Natural killer cell (primary cell): ENCODE results near the gene IGFL1. TPM values are rescaled to one million over a fixed set of nuclear protein-coding genes. Genes with fewer than 3 reads are reported as not detected.
"Not testable (repeated sequence)": the region's sequence is repeated elsewhere in the genome, so short reads cannot be mapped to it uniquely, and the experiment has no call there.

ENCODE experiments used
- ATAC-seq, 3 donors: fragments of 150-1000 bp in 2 of 3; fragments of 200-7000 bp in 1 of 3; cut with Tn5 transposase; 1 replicate in 1 of 3; 2 replicates in 2 of 3; pipeline ENCODE4 v1.10.0; 2021; ENCODE audit warnings: mild to moderate bottlenecking in 2 of 3, moderate library complexity in 2 of 3
- DNase-seq, 2 donors: peaks; one replicate each; pipeline versions ENCODE4 v3.0.0 to v3.0.0-alpha.2; 2013 to 2021; ENCODE audit warnings: mixed read lengths in 1 of 2
- H3K27ac ChIP-seq: one replicate; pipeline ENCODE4 v1.5.1; 2013; ENCODE audit warnings: mild to moderate bottlenecking, low read length
- H3K27me3 ChIP-seq: one replicate; pipeline ENCODE4 v1.6.1; 2013; ENCODE audit warnings: low read length; ENCODE audit not compliant: control insufficient read depth, insufficient read depth
- H3K36me3 ChIP-seq: one replicate; pipeline ENCODE4 v1.6.1; 2013; ENCODE audit warnings: low read length; ENCODE audit not compliant: control insufficient read depth, insufficient read depth
- H3K4me1 ChIP-seq: one replicate; pipeline ENCODE4 v1.6.1; 2013; ENCODE audit warnings: low read length; ENCODE audit not compliant: control insufficient read depth, insufficient read depth
- H3K4me3 ChIP-seq: one replicate; pipeline ENCODE4 v1.5.1; 2013; ENCODE audit warnings: low read length
- H3K9me3 ChIP-seq: one replicate; pipeline ENCODE4 v1.6.1; 2013; ENCODE audit warnings: low read length; ENCODE audit not compliant: control insufficient read depth, insufficient read depth
- H3K27ac Mint-ChIP-seq, 2 donors: one replicate each; pipeline ENCODE4 v1.8.0; 2022; ENCODE audit warnings: mild to moderate bottlenecking in 2 of 2, mixed read lengths in 2 of 2, moderate library complexity in 1 of 2
- H3K27me3 Mint-ChIP-seq, 2 donors: one replicate each; pipeline ENCODE4 v1.8.0; 2022; ENCODE audit warnings: low read depth in 2 of 2, mixed read lengths in 2 of 2
- H3K36me3 Mint-ChIP-seq: one replicate; pipeline ENCODE4 v1.8.0; 2022; ENCODE audit warnings: mixed read lengths
- H3K4me1 Mint-ChIP-seq, 2 donors: one replicate each; pipeline ENCODE4 v1.8.0; 2022; ENCODE audit warnings: mixed read lengths in 2 of 2
- H3K4me3 Mint-ChIP-seq: one replicate; pipeline ENCODE4 v1.8.0; 2022; ENCODE audit warnings: mild to moderate bottlenecking, moderate library complexity, mixed read lengths
- H3K9me3 Mint-ChIP-seq, 2 donors: one replicate each; pipeline ENCODE4 v1.8.0; 2022; ENCODE audit warnings: mixed read lengths in 2 of 2
- CTCF ChIP-seq: fragments of 200-600 bp; IDR thresholded peaks from one replicate; pipeline ENCODE4 v1.8.0; 2022; ENCODE audit warnings: antibody characterized with exemption
- WGBS: methylation state at CpG from one replicate; pipeline ENCODE4 v1.1.7; 2013; ENCODE audit warnings: missing lambda C conversion rate; ENCODE audit not compliant: insufficient coverage; 5-methylcytosine and 5-hydroxymethylcytosine counted together
- intact Hi-C: fragments of 100-400 bp; cut with micrococcal nuclease; formaldehyde crosslinking; loops from one replicate; pipeline ENCODE4 v1.14.2; 2022
- total RNA-seq, 4 donors: library from RNA; stranded (reverse); fragments of 120-200 nt in 1 of 4; gene quantifications; one replicate each; pipeline versions ENCODE4 v1.2.3 to v1.2.4, GENCODE V29; 2013 to 2022

Gene IGFL1
- total RNA-seq, 3 donors from 2014 or later (not counting 1 experiment from before 2014, with no cell fraction given) = not detected

- Histone ChIP-seq H3K27me3 (peaks cover 14% of the 10 kb centered on the region), H3K4me1 (no peaks in the 10 kb centered on the region), H3K9me3 (no peaks in the 10 kb centered on the region), H3K36me3 (no peaks in the 10 kb centered on the region), H3K4me3 (no peak overlapping the region), H3K27ac (no peak overlapping the region)
- 65% methylated on average over 5 of the region's 5 CpGs for WGBS
- ATAC-seq = no peak
- H3K27me3 Mint-ChIP-seq = peaks cover 56 to 80% of the 10 kb centered on the region in 2 donors
- H3K27ac Mint-ChIP-seq = no peak overlapping the region
- H3K36me3 Mint-ChIP-seq = no peaks in the 10 kb centered on the region
- peaks cover 0 to 5% of the 10 kb centered on the region in 2 donors for H3K4me1 Mint-ChIP-seq
- H3K9me3 Mint-ChIP-seq = no peaks in the 10 kb centered on the region
- intact Hi-C loops = no loop called here
- no peak for TF ChIP-seq CTCF
- no peak for DNase-seq
- no peak overlapping the region for H3K4me3 Mint-ChIP-seq
Measured at GRCh38 chr19:46251416-46251815, 21.9 kb downstream of the IGFL1 start.

DNA sequence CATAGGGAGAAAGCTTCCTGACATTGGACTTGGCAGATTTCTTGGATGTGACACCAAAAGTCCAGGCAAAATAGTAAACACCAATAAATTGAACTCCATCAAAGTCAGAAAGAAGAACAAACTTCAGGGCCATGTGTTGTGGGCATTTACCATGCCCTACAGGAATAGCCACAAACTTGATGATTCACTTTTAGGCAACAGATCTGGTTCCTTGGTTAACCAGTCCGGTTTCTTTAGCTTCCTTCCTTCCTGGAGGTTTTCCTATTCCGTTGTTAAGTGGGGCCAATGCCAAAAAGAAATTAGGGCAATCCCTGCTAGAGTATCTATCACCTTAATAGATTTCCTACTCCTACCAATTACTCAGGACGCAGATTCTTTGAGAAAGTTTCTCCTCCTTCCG lies 25.2 kb downstream of the IGFL1 start:
- H3K27me3 ChIP-seq = peaks cover 5% of the 10 kb centered on the region
- no peak overlapping the region for H3K4me3 ChIP-seq
- H3K36me3 ChIP-seq = no peaks in the 10 kb centered on the region
- DNase-seq (no peak), ATAC-seq (no peak)
- no peak overlapping the region for H3K27ac ChIP-seq
- no peaks in the 10 kb centered on the region for H3K4me1 ChIP-seq
- peaks cover 57 to 72% of the 10 kb centered on the region in 2 donors for H3K27me3 Mint-ChIP-seq
- H3K36me3 Mint-ChIP-seq = no peaks in the 10 kb centered on the region
- no peaks in the 10 kb centered on the region for H3K9me3 ChIP-seq
- no peak overlapping the region for H3K27ac Mint-ChIP-seq
- H3K9me3 Mint-ChIP-seq = no peaks in the 10 kb centered on the region
- intact Hi-C loops = no loop called here
- 47% methylated on average over 4 of the region's 4 CpGs for WGBS
- no peak for TF ChIP-seq CTCF
- H3K4me1 Mint-ChIP-seq = peaks cover 0 to 5% of the 10 kb centered on the region in 2 donors
- no peak overlapping the region for H3K4me3 Mint-ChIP-seq

DNA sequence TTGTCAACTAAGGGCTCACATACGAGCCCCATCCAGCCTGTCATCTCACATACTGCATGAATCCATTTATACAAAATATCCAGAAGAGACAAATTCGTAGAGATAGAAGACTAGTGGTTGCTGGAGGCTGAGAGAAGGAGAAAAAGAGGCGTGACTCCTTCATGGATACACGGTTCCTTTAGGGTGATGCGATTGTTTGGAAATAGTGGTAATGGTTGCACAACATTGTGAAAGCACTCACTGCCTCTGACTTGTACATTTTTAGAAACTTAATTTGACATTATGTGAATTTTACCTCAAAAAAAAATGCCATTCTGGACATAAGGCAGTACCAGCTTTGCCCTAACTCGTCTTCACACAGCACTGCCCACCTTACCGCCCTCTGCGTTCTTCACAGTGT lies 27.3 kb downstream of the IGFL1 start:
- peaks cover 0 to 5% of the 10 kb centered on the region in 2 donors for H3K4me1 Mint-ChIP-seq
- no peak overlapping the region for H3K27ac Mint-ChIP-seq
- DNase-seq (no peak), ATAC-seq (no peak)
- no peaks in the 10 kb centered on the region for H3K36me3 Mint-ChIP-seq
- H3K27me3 Mint-ChIP-seq = peaks cover 61 to 71% of the 10 kb centered on the region in 2 donors
- Histone ChIP-seq H3K27ac (no peak overlapping the region), H3K9me3 (no peaks in the 10 kb centered on the region), H3K27me3 (peaks cover 5% of the 10 kb centered on the region), H3K4me1 (no peaks in the 10 kb centered on the region), H3K4me3 (no peak overlapping the region), H3K36me3 (no peaks in the 10 kb centered on the region)
- intact Hi-C loops = no loop called here
- WGBS = 77% methylated on average over 8 of the region's 8 CpGs
- H3K9me3 Mint-ChIP-seq = no peaks in the 10 kb centered on the region
- TF ChIP-seq CTCF = no peak
- no peak overlapping the region for H3K4me3 Mint-ChIP-seq

- 87% methylated on average over 6 of the region's 7 CpGs for WGBS
- H3K36me3 ChIP-seq, H3K36me3 Mint-ChIP-seq, ATAC-seq, H3K4me3 ChIP-seq, H3K27ac ChIP-seq, H3K27ac Mint-ChIP-seq, DNase-seq, H3K27me3 ChIP-seq, H3K4me3 Mint-ChIP-seq, H3K9me3 ChIP-seq, H3K9me3 Mint-ChIP-seq: not testable (repeated sequence)
- Mint-ChIP-seq H3K4me1 (peaks cover 10 to 20% of the 10 kb centered on the region in 2 donors), H3K27me3 (peaks cover 48 to 50% of the 10 kb centered on the region in 2 donors)
- peaks cover 28% of the 10 kb centered on the region for H3K4me1 ChIP-seq
- intact Hi-C loops = loop anchor here (5.0 to 10.0 kb wide), 2 partner anchors 34 to 397 kb away; partner anchors contain the start of genes FOXA3, IGFL1 and SYMPK
Measured at GRCh38 chr19:46261501-46261900, 32.0 kb downstream of the IGFL1 start.

DNA sequence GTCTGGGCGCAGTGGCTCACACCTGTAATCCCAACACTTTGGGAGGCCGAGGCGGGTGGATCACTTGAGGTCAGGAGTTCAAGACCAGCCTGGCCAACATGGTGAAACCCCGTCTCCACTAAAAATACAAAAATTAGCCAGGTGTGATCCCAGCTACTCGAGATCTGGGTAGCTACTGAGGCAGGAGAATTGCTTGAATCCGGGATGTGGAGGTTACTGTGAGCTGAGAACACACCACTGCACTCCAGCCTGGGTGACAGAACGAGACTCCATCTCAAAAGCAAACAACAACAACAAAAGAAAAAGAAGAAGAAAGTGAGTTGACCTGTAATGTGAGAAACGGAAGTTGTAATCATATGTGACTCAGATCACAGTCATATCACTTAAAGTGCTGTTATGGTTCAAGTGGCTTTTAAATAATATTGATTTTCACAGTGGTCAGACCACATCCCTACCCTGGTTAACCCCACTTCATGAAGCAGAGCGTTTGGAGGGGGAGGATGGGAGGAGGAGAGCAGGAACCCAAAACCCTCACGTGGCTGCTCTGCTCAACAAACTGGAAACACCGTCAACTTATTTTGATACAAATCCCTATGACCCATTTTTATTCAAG lies 33.2 kb downstream of the IGFL1 start:
- not testable (repeated sequence) for H3K4me3 ChIP-seq, H3K9me3 Mint-ChIP-seq, H3K9me3 ChIP-seq, H3K27ac ChIP-seq, H3K36me3 Mint-ChIP-seq, H3K36me3 ChIP-seq
- Histone ChIP-seq H3K4me1 (peaks cover 28% of the 10 kb centered on the region), H3K27me3 (peaks cover 13% of the 10 kb centered on the region)
- DNase-seq = peak; percentile 54 to 82
- Mint-ChIP-seq H3K27ac (peak overlapping the region; percentile 83 to 87), H3K27me3 (peaks cover 49 to 52% of the 10 kb centered on the region in 2 donors), H3K4me3 (peak overlapping the region; percentile 81), H3K4me1 (peaks cover 10 to 20% of the 10 kb centered on the region in 2 donors)
- WGBS = 18% methylated on average over 8 of the region's 11 CpGs
- peak; percentile 86 to 96 (median 90) for ATAC-seq
- intact Hi-C loops = loop anchor here (5.0 to 10.0 kb wide), 2 partner anchors 35 to 398 kb away; partner anchors contain the start of genes FOXA3, IGFL1 and SYMPK

- Histone ChIP-seq H3K27me3 (peaks cover 18% of the 10 kb centered on the region), H3K4me1 (peaks cover 32% of the 10 kb centered on the region)
- not testable (repeated sequence) for DNase-seq, H3K27ac ChIP-seq, H3K4me3 Mint-ChIP-seq, H3K27ac Mint-ChIP-seq, H3K4me3 ChIP-seq, H3K9me3 Mint-ChIP-seq, H3K9me3 ChIP-seq, H3K36me3 ChIP-seq, H3K36me3 Mint-ChIP-seq, ATAC-seq
- Mint-ChIP-seq H3K27me3 (peaks cover 50 to 52% of the 10 kb centered on the region in 2 donors), H3K4me1 (peaks cover 22 to 35% of the 10 kb centered on the region in 2 donors)
- intact Hi-C loops = loop anchor here (1.0 to 10.0 kb wide), 5 partner anchors 38 to 400 kb away; partner anchors contain the start of genes FOXA3, IGFL1 and SYMPK
- WGBS = 90% methylated on average over 4 of the region's 5 CpGs
Measured at GRCh38 chr19:46264801-46265200, 35.3 kb downstream of the IGFL1 start.
